Breast epithelium (tissue), 3 donors: ENCODE results near the gene FAM83C.

Experiments used
- CTCF ChIP-seq, 3 donors: fragments of 450-650 bp; IDR thresholded peaks; one replicate each; pipeline ENCODE4 v1.5.1; 2016 to 2017; ENCODE audit warnings: antibody characterized with exemption in 3 of 3, mild to moderate bottlenecking in 3 of 3, moderate library complexity in 3 of 3
- POLR2A ChIP-seq: fragments of 450-650 bp; IDR thresholded peaks from one replicate; pipeline ENCODE4 v1.6.1; 2016; ENCODE audit warnings: antibody characterized with exemption, mild to moderate bottlenecking, moderate library complexity

GRCh38 chr20:35341366-35342028, 49.3 kb upstream of the FAM83C start:
- TF ChIP-seq CTCF (IDR thresholded peaks at IDR 0.05) (no peak), POLR2A (no peak)
